ENCODE measurements around the gene TRIM23.

DNA sequence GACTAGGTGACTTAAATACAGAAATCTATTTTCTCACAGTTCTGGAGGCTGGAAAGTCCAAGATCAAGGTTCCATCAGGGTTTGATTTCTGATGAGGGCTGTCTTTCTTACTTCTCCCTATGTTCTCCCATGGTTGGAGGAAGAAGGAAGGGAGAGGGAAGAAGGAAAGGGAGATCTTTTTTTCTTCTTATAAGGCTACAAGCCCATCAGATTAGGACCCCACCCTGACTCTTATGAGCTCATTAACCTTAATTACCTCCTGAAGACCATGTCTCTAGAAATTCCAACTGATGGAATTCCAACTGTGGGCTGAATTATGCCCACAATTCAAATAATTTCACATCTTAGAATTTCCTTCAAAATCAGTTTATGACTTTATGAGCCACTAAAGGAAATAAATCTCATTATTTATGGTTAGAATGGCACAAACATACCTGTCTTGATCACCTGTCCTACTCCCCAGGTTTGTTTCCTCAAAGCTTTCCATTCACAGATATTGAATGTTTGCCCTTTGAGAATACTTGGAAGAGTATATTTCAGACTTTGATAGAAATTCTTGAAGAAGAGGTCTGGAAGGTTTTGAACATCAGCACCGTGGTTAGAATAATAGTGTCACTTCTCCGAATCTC is 53.4 kb downstream of the TRIM23 start:
- TF ChIP-seq POLR2AphosphoS5 (IDR thresholded peaks at IDR 0.05), result no peak
- TF ChIP-seq, protein P1, sequence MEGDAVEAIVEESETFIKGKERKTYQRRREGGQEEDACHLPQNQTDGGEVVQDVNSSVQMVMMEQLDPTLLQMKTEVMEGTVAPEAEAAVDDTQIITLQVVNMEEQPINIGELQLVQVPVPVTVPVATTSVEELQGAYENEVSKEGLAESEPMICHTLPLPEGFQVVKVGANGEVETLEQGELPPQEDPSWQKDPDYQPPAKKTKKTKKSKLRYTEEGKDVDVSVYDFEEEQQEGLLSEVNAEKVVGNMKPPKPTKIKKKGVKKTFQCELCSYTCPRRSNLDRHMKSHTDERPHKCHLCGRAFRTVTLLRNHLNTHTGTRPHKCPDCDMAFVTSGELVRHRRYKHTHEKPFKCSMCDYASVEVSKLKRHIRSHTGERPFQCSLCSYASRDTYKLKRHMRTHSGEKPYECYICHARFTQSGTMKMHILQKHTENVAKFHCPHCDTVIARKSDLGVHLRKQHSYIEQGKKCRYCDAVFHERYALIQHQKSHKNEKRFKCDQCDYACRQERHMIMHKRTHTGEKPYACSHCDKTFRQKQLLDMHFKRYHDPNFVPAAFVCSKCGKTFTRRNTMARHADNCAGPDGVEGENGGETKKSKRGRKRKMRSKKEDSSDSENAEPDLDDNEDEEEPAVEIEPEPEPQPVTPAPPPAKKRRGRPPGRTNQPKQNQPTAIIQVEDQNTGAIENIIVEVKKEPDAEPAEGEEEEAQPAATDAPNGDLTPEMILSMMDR (IDR thresholded peaks at IDR 0.05), result no peak
- TF ChIP-seq POLR2A (IDR thresholded peaks at IDR 0.05), result no peak
- TF ChIP-seq EP300 (IDR thresholded peaks at IDR 0.05), result no peak
